Kasumi-1 (cell line): ENCODE results near the gene ABCD2.
"Not testable (repeated sequence)": the region's sequence is repeated elsewhere in the genome, so short reads cannot be mapped to it uniquely, and the experiment has no call there.

Source experiments
- DNase-seq, 2 experiments: peaks; one replicate each; lab custom pipeline; 2025; lab: John Stamatoyannopoulos, UW

The ABCD2 gene

DNA sequence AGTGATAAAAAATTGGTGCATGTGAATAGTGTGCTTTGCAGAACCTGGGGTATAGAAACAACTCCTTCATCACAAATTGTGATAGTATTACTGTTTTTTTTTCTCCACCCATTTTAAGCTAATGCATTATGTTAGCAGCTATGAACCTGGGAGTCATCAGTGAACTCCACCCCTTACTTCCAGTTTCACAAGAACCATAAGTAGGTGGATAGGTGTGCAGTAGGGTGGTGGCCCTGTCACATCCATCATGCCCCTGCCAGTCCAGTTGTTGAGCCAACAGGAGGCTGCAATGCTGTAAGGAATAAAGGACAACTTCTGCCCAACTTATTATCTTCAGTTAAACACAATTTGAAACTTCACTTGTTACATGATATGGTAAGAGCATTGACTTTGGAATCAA, 85.7 kb downstream of the ABCD2 start:
- DNase-seq, result no peak

DNA sequence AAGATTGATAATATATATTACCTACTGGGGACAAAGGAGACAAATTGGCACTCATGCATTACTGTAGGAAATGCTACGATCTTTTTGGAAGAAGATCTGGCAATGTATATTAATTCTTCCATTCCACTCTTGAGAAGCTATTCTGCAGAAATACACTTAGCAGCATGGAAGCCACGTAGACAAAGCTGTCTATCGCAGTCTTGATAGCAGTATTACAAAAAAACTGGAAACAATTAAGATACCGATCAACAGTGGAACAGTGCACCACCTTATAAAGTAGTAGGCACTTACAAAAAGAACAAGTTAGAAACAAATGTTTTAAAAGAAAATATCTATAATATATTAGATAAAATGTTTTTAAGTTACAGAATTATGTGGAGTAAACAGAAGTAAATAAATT, 87.2 kb downstream of the ABCD2 start:
- no peak for DNase-seq

DNA sequence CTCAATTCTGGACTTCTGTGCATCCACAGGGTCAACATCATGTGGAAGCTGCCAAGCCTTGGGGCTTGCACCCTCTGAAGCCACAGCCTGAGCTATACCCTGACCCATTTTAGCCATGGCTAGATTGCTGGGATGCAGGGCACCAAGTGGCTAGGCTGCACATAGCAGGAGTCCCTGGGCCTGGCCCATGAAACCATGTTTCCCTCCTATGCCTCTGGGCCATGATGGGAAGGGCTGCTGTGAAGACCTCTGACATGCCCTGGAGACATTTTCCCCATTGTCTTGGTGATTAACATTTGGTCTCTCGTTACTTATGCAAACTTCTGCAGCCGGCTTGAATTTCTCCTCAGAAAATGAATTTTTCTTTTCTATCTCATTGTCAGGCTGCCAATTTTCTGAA, 92.6 kb downstream of the ABCD2 start:
- no peak for DNase-seq

DNA sequence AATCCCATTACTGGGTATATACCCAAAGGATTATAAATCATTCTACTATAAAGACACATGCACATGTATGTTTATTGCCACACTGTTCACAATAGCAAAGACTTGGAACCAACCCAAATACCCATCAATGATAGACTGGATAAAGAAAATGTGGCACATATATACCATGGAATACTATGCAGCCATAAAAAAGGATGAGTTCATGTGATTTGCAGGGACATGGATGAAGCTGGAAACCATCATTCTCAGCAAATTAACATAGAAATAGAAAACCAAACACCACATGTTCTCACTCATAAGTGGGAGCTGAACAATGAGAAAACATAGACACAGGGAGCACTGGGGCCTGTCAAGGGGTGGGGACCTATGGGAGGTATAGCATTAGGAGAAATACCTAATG, 97.4 kb downstream of the ABCD2 start:
- DNase-seq, result not testable (repeated sequence)

DNA sequence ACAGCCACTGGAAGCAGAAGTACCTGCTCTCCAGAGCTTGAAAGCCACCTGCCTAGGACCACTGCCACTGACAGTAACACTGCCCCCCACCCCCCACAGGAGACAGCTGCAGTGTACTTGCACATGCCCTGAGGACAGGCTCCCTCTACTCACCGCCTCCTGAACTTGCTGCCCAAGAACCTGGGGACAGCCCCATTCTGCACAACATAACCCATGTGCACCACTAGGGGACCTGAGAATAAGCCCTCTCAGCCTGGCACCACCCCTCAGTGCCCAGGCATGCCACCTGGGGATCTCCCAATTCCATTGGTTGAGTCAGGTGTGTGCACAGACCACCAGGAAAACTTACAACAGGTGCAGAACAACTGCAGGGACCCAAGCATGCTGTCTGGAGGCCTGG, 109.6 kb downstream of the ABCD2 start:
- DNase-seq, result no peak

DNA sequence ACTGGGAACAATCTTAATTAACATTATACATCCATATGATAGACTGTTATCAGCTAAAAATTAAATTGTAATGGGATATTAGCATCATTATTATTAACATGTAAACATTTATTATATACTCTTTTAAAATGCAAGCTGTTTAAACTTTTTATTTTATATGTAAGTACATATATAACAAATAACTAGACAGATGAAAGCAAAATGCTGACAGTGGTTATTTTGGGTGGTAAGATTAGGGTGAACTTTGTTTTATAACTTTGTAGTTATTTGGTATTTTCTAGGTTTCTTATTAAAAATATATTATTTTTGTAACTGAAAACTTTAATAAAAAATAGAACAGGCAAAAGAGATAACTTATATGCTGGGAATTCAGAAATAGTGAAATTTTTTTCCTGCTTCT, 114.0 kb downstream of the ABCD2 start:
- DNase-seq, result no peak

DNA sequence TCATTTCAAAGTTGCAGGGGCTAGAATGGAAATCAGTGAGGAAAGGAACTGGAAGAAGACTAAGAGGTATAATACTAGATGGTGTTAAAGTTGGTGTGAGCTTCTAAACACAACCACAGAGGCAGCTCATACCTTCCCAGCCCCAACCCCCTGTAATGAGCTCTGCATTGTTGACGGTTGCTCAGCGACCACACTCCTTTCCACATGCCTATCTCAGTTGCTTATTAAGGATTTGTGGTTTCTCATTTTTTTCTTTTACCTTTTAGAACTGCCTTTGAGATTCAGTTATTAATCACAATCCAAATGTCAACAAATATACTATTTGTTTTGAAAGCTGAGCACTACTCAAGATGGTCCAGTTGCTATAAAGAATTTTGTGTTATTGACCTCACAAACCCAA, 114.6 kb downstream of the ABCD2 start:
- DNase-seq, result no peak

DNA sequence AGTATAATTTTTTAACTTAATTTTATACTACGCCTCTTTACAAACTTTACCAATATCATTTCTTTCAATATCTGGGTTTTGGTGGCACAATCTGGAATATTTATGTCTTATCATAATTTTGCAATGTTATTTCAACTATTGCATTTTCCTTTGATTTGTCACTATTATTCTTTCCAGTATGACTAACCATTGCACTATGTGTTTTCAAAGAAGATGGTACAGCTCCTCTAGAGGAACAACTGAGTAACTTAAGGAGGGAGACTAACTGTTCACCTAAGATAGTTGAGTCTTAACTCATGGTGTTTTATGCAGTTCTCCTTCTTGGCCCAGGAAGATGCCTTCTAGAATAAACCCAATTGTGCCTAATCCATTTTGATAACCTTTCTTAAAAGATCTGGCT, 116.2 kb downstream of the ABCD2 start:
- DNase-seq, result no peak

DNA sequence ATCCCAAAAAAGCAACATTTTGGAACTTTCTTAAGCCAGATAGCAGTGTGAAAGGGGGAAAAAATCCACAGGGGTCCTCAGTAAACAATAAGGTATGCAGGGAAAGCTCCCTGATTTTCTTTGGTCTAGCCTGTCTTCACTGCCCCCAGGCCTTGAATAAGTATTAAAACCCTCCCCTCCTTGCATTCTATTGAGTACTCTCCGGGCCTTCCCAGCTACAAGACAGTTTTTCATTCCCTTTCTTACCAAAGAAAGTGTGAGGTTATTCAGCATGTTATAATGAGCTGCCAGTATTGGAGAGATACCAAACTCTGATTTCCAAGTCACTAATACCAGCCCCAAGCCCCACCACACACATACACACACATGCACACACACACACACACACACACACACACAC, 116.9 kb downstream of the ABCD2 start:
- DNase-seq, result no peak
